Duodenal mucosa (tissue), 2 donors: ENCODE results near the gene STX12.
"Not testable (repeated sequence)": the region's sequence is repeated elsewhere in the genome, so short reads cannot be mapped to it uniquely, and the experiment has no call there.

ENCODE experiments used
- H3K27ac ChIP-seq: one replicate; pipeline ENCODE4 v1.7.0; 2013; ENCODE audit warnings: low read depth, low read length
- H3K27me3 ChIP-seq, 2 donors: one replicate each; pipeline ENCODE4 v1.7.0; 2013; ENCODE audit warnings: low read length in 2 of 2, control low read depth in 1 of 2; ENCODE audit not compliant: insufficient read depth in 2 of 2, control insufficient read depth in 1 of 2
- H3K36me3 ChIP-seq, 2 donors: one replicate each; pipeline ENCODE4 v1.7.0; 2013; ENCODE audit warnings: low read length in 2 of 2, control low read depth in 1 of 2; ENCODE audit not compliant: insufficient read depth in 2 of 2, control insufficient read depth in 1 of 2
- H3K4me1 ChIP-seq, 2 donors: one replicate each; pipeline ENCODE4 v1.7.0; 2013; ENCODE audit warnings: low read length in 2 of 2, control low read depth in 1 of 2; ENCODE audit not compliant: insufficient read depth in 2 of 2, control insufficient read depth in 1 of 2
- H3K4me3 ChIP-seq, 2 donors: one replicate each; pipeline ENCODE4 v1.7.0; 2013; ENCODE audit warnings: low read length in 2 of 2, low read depth in 1 of 2
- H3K9ac ChIP-seq, 2 donors: one replicate each; pipeline ENCODE4 v1.7.0; 2013; ENCODE audit warnings: low read length in 2 of 2, low read depth in 1 of 2
- H3K9me3 ChIP-seq, 2 donors: one replicate each; pipeline ENCODE4 v1.7.0; 2013; ENCODE audit warnings: low read length in 2 of 2, control low read depth in 1 of 2; ENCODE audit not compliant: control insufficient read depth in 1 of 2

STX12 gene

DNA sequence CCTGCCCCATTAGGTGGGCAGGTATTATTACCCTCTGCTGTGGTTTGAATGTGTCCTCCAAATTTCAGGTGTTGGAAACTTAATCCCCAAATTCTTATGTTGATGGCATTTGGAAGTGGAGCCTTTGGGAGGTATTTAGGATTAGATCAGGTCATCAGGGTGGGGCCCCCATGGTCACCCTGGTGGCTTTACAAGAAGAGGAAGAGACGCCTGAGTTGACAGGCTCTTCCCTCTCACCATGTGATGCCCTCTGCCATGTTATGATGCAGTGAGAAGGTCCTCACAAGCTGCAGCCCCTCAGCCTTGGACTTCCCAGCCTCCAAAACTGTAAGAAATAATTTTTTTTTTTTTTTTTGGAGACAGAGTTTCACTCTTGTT is 90.5 kb downstream of the STX12 start:
- Histone ChIP-seq H3K27me3 (no peaks in the 10 kb centered on the region), H3K9me3 (no peaks in the 10 kb centered on the region), H3K9ac (no peak overlapping the region), H3K36me3 (no peaks in the 10 kb centered on the region), H3K4me3 (no peak overlapping the region), H3K4me1 (peaks cover under 1 to 1% of the 10 kb centered on the region in 2 donors), H3K27ac (no peak overlapping the region)

DNA sequence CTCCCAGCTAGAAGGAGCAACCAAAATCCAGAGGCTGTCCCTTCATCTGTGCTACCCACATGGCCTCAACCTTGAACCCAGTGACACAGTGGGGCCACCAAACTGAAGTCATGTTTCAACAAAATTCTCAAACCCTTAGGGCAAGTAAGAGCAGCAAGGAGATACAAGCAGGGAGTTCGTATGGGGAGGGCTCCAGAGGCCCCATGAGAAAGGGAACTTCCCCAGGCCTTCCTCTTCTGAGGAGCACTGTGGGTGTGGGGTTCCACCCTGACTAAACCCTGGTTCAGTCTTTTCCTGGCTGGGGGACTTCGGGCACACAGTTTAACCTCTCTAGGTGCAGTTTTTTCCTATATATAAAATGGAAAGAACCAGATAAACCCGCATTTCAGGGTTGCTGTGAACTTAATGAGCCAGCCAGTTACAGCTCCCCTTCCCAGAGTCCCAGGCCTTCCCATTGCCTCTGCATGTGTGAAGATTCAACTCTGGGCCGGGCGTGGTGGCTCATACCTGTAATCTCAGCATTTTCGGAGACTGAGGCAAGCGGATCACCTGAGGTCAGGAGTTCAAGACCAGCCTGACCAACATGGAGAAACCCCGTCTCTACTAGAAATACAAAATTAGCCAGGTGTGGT is 91.4 kb downstream of the STX12 start:
- Histone ChIP-seq H3K9ac (no peak overlapping the region), H3K4me1 (peaks cover 9% of the 10 kb centered on the region in 2 donors), H3K9me3 (no peaks in the 10 kb centered on the region), H3K36me3 (no peaks in the 10 kb centered on the region), H3K4me3 (no peak overlapping the region), H3K27ac (no peak overlapping the region), H3K27me3 (no peaks in the 10 kb centered on the region)

DNA sequence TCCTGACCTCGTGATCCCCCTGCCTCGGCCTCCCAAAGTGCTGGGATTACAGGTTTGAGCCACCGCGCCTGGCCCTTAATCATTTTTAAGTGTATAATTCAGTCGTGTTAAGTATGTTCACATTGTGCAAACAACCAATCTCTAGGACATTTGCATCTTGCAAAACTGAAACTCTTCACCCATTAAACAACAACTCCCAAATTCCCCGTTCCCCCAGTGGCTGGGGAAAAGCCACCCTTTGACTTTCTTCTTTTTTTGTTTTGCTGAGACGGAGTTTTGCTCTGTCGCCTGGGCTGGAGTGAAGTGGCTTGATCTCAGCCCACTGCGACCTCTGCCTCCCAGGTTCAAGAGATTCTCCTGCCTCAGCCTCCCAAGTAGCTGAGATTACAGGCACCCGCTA is 92.8 kb downstream of the STX12 start:
- no peaks in the 10 kb centered on the region for H3K9me3 ChIP-seq
- H3K27me3 ChIP-seq: no peaks in the 10 kb centered on the region
- no peak overlapping the region for H3K4me3 ChIP-seq
- H3K36me3 ChIP-seq: no peaks in the 10 kb centered on the region
- H3K27ac ChIP-seq: no peak overlapping the region
- H3K4me1 ChIP-seq: peaks cover 9 to 15% of the 10 kb centered on the region in 2 donors
- H3K9ac ChIP-seq: no peak overlapping the region

DNA sequence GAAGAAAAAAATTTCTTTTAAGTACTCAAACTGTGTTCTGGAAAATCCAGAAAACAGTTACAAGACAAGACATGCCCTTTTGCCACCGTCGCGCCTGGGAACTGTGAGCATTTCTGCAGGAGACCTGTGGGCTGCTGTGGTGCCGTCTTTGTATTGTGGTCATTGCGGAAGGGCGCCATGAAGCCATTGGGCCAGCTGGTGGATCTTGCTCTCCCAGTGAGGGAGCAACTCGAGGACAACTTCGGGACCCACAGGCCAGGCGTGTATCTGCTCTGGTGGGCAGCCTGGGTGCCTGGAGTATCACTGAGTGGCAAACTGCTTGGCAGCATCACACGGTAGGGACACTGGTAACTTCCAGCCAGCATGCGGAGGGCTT is 95.5 kb downstream of the STX12 start:
- Histone ChIP-seq H3K4me3 (peak overlapping the region in 1 of 2 donors; percentile 43), H3K27ac (no peak overlapping the region), H3K9me3 (no peaks in the 10 kb centered on the region), H3K36me3 (no peaks in the 10 kb centered on the region), H3K27me3 (no peaks in the 10 kb centered on the region), H3K9ac (peak overlapping the region in 1 of 2 donors; percentile 54), H3K4me1 (peaks cover 15 to 23% of the 10 kb centered on the region in 2 donors)

DNA sequence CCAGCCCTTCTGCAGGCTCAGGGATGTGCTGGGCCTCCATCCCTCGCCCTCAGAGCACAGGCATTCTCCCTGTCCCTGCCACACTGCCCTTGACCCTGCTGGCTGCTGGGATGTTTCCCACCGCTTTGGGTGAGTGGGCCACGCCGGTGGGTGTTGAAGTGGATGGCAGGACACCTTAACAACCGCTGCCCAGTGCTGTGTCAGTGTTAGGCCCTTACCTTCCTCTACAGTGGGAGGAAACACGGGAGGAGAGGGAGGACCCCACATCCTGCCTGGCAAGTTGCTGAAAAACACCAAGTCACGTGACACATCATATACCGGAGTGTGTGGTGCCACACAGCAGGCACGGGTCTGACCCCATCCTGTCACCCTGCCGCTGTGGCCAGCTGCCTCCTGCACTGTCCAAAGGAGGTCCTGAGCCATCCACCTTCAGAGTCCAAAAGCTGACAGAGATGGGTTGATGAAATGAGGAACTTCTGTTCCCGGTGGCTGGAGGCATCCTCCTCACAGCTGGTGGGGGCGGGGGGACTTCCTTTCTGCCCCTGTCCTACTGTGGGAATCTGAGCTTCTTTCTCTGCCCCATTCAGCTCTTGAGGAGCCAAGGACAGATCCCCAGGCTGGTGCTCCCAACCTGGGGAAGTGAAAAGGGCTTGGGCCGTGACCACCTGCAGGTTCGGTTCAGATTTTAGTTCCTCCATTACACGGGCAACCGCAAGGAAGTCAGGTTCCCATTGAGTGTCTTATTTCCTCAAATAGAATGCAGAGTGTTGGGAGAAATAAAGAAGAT is 96.1 kb downstream of the STX12 start:
- Histone ChIP-seq H3K4me1 (peaks cover 15 to 26% of the 10 kb centered on the region in 2 donors), H3K36me3 (no peaks in the 10 kb centered on the region), H3K4me3 (peak overlapping the region; percentile 8 to 43), H3K9me3 (no peaks in the 10 kb centered on the region), H3K9ac (peak overlapping the region in 1 of 2 donors; percentile 54), H3K27ac (no peak overlapping the region), H3K27me3 (no peaks in the 10 kb centered on the region)

DNA sequence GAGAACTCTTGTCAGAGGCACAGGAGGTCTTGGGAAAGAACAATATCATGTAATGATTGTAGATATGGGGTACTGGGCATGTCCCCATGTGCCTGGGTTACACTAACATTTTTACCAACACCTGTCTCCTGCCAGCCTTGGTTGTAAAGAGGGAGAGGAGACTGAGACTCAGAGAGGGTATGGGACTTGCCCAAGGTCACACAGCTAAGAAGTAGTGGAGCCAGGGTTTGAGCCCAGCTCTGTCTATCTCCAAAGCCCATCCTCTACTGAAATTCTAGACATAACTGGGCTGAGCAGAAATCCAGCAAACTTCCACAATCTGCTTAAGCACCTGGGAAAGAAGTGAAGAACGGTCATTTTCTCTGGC is 96.7 kb downstream of the STX12 start:
- Histone ChIP-seq H3K9ac (peak overlapping the region in 1 of 2 donors; percentile 54), H3K27ac (no peak overlapping the region)

DNA sequence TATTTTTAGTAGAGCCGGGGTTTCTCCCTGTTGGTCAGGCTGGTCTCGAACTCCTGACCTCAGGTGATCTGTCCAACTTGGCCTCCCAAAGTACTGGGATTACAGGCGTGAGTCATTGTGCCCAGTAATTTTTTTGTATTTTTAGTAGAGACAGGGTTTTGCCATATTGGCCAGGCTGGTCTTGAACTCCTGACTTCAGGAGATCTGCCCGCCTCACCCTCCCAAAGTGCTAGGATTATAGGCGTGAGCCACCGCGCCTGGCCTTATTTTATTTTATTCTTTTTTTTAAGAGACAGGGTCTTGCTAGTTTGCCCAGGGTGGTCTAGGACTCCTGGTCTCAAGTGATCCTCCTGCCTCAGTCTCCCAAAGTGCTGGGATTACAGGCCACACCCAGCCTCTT is 98.1 kb downstream of the STX12 start:
- H3K36me3 ChIP-seq, H3K9ac ChIP-seq, H3K4me3 ChIP-seq, H3K27me3 ChIP-seq, H3K27ac ChIP-seq, H3K9me3 ChIP-seq: not testable (repeated sequence)
- peaks cover 15 to 30% of the 10 kb centered on the region in 2 donors for H3K4me1 ChIP-seq

More for the DNA sequence above, 96.7 kb downstream of the STX12 start:
- Histone ChIP-seq H3K36me3 (no peaks in the 10 kb centered on the region), H3K4me1 (peaks cover 15 to 26% of the 10 kb centered on the region in 2 donors), H3K9me3 (no peaks in the 10 kb centered on the region), H3K27me3 (no peaks in the 10 kb centered on the region), H3K4me3 (peak overlapping the region; percentile 8 to 43)

DNA sequence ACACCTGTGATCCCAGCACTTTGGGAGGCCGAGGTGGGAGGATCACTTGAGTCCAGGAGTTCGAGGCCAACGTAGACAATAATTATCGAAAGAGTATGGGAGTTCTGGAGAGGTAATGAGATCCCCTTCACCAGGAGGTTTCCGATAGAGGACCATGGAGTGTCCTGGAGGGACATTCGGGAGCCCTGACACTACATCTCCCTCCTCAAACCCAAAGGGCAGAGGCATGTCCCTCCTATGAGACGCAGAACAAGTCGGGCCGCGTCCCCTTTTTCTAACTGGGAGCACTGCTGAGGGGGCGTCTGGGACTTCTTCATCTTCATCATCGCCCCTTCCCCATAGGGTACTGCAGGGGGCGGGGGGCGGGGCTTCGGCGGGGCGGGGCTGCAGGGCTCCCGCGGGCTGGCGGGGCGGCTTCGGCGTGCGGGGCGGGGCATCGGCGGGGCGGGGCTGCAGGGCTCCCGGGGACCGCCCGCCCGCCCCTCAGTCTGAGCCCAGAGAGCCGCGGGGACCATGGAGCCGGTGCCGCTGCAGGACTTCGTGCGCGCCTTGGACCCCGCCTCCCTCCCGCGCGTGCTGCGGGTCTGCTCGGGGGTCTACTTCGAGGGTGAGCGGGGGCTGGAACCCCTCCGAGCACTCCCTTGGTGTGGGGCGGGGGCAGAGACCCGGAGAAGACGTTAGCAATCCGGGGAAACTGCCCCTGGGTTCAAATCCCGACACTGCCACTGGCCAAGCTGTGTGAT is 99.2 kb downstream of the STX12 start, which contains the start of gene THEMIS2:
Gene THEMIS2, plus strand, starts transcription at position 486 of the 743 bp plus-strand sequence. Its CDS starts 28 bp downstream, at position 514.
- H3K4me3 ChIP-seq: peak within 1 kb of the TSS; percentile 74 to 94
- H3K27me3 ChIP-seq: no peaks in the 10 kb centered on the region
- H3K9ac ChIP-seq: peak within 1 kb of the TSS; percentile 78 to 88
- H3K9me3 ChIP-seq: no peaks in the 10 kb centered on the region
- H3K4me1 ChIP-seq: peaks cover 15 to 41% of the 10 kb centered on the region in 2 donors
- peak within 1 kb of the TSS; percentile 61 for H3K27ac ChIP-seq
- peaks cover 0 to 8% of the 10 kb centered on the region in 2 donors for H3K36me3 ChIP-seq

DNA sequence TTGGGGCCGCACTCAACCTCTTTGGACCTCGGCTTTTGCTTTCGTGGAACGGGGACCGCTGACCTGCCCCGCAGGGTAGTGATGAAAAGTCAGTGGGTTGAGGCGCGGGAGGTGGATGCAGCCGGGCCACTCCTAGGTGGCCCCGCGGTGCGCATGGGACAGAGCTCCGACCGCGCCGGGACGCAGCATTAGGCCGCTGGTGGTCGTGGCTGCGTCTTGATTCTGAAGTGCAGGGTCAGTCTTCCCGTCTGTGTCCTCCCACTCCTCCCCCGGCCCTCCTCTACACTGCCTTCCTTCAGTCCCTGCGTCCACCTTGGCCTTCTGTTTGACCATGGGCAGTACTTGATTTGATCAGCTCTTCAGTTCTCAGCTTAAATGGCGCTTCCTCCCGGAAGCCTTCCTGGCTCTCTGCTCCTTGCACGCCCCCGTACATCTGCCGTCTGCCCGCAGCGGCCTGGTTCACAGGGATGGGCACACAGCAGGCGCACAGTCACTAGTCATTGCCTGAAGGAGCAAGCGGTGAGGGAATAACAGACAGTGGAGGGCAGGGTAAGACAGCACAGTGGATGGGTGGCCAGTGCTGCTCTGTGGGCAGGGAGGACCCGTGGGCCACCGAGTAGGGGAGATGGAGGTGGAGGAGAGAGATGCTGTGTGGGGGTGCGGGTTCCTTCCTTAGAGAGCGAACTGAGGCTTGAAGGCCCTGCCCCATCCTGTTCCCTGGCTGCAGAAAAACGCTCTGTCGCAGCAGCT is 100.0 kb downstream of the STX12 start:
- Histone ChIP-seq H3K9ac (peak overlapping the region; percentile 78 to 88), H3K27ac (peak overlapping the region; percentile 61), H3K9me3 (no peaks in the 10 kb centered on the region), H3K4me1 (peaks cover 15 to 41% of the 10 kb centered on the region in 2 donors), H3K36me3 (peaks cover 0 to 8% of the 10 kb centered on the region in 2 donors), H3K27me3 (no peaks in the 10 kb centered on the region), H3K4me3 (peak overlapping the region; percentile 74 to 94)
